Glutamatergic neuron (in vitro differentiated cells): ENCODE measurements around the gene KLHL17. TPM values are rescaled to one million over a fixed set of nuclear protein-coding genes. Genes with fewer than 3 reads are reported as not detected.
A peak's percentile ranks its signal among the peaks of the same experiment; 100 is the strongest.

Source experiments
- DNase-seq: peaks from one replicate; pipeline ENCODE4 v3.0.0; 2022
- H3K27ac Mint-ChIP-seq: one replicate; pipeline ENCODE4 v1.8.0; 2020; ENCODE audit warnings: mild to moderate bottlenecking, mixed read lengths, inconsistent platforms; ENCODE audit not compliant: unreplicated experiment
- H3K27me3 Mint-ChIP-seq: one replicate; pipeline ENCODE4 v1.8.0; 2020; ENCODE audit warnings: mild to moderate bottlenecking, moderate library complexity, mixed read lengths, inconsistent platforms; ENCODE audit not compliant: unreplicated experiment
- H3K36me3 Mint-ChIP-seq: one replicate; pipeline ENCODE4 v1.8.0; 2020; ENCODE audit warnings: mild to moderate bottlenecking, mixed read lengths, inconsistent platforms; ENCODE audit not compliant: unreplicated experiment
- H3K4me1 Mint-ChIP-seq: one replicate; pipeline ENCODE4 v1.8.0; 2020; ENCODE audit warnings: mild to moderate bottlenecking, low read depth, mixed read lengths, inconsistent platforms; ENCODE audit not compliant: unreplicated experiment
- H3K4me3 Mint-ChIP-seq: one replicate; pipeline ENCODE4 v1.8.0; 2020; ENCODE audit warnings: mild to moderate bottlenecking, mixed read lengths, inconsistent platforms; ENCODE audit not compliant: unreplicated experiment
- H3K9me3 Mint-ChIP-seq: one replicate; pipeline ENCODE4 v1.8.0; 2020; ENCODE audit warnings: mild to moderate bottlenecking, moderate library complexity, mixed read lengths, inconsistent platforms; ENCODE audit not compliant: unreplicated experiment
- CTCF ChIP-seq: fragments of 200-600 bp; sonication (generic); IDR thresholded peaks from one replicate; pipeline ENCODE4 v1.5.0; 2021; ENCODE audit not compliant: partially characterized antibody, unreplicated experiment
- total RNA-seq: library from RNA; stranded (reverse); fragmentation: NEBNext Ultra II Directional; extraction: Animal tissue kit (Norgen Biotek cat#: 25700); gene quantifications from one replicate; pipeline ENCODE4 v1.2.1, GENCODE V29; 2021; ENCODE audit not compliant: unreplicated experiment

Gene KLHL17
- total RNA-seq, 1 donor from 2014 or later, result 103 TPM

- DNase-seq, result peak; percentile 98
- H3K4me3 Mint-ChIP-seq, result peak within 1 kb of the TSS; percentile 90
- H3K36me3 Mint-ChIP-seq, result no peaks in the 10 kb centered on the region
- peaks cover 7% of the 10 kb centered on the region for H3K4me1 Mint-ChIP-seq
- H3K27me3 Mint-ChIP-seq, result peaks cover 5% of the 10 kb centered on the region
- no peak for TF ChIP-seq CTCF
- H3K27ac Mint-ChIP-seq, result peak within 1 kb of the TSS; percentile 21
- H3K9me3 Mint-ChIP-seq, result peaks cover 5% of the 10 kb centered on the region
Measured at GRCh38 chr1:958823-959730, 1.3 kb upstream of the KLHL17 start, which contains the start of gene NOC2L. Gene NOC2L, minus strand, starts transcription at chr1:959256. Its CDS starts 16 bp downstream, at chr1:959240.

GRCh38 chr1:959731-960362 is 537 bp upstream of the KLHL17 start:
- no peak for DNase-seq
- peak overlapping the region; percentile 72 for H3K4me3 Mint-ChIP-seq
- TF ChIP-seq CTCF, result no peak
- H3K27ac Mint-ChIP-seq, result no peak overlapping the region
- no peaks in the 10 kb centered on the region for H3K36me3 Mint-ChIP-seq
- peaks cover 5% of the 10 kb centered on the region for H3K9me3 Mint-ChIP-seq
- H3K27me3 Mint-ChIP-seq, result peaks cover 5% of the 10 kb centered on the region
- H3K4me1 Mint-ChIP-seq, result peaks cover 7% of the 10 kb centered on the region

- no peaks in the 10 kb centered on the region for H3K36me3 Mint-ChIP-seq
Measured at GRCh38 chr1:961132-961669, 817 bp downstream of the KLHL17 start.

GRCh38 chr1:962381-963300 is 2.3 kb downstream of the KLHL17 start:
- TF ChIP-seq CTCF, result no peak
- Mint-ChIP-seq H3K36me3 (no peaks in the 10 kb centered on the region), H3K9me3 (peaks cover 4% of the 10 kb centered on the region), H3K27me3 (peaks cover 5% of the 10 kb centered on the region), H3K27ac (no peak overlapping the region), H3K4me1 (peaks cover 5% of the 10 kb centered on the region), H3K4me3 (no peak overlapping the region)
- DNase-seq, result no peak

More at GRCh38 chr1:961132-961669, 817 bp downstream of the KLHL17 start:
- peaks cover 5% of the 10 kb centered on the region for H3K27me3 Mint-ChIP-seq
- H3K4me3 Mint-ChIP-seq, result peak overlapping the region; percentile 64
- TF ChIP-seq CTCF, result no peak
- DNase-seq, result no peak
- peaks cover 7% of the 10 kb centered on the region for H3K9me3 Mint-ChIP-seq
- H3K4me1 Mint-ChIP-seq, result peaks cover 7% of the 10 kb centered on the region
- no peak overlapping the region for H3K27ac Mint-ChIP-seq
